GM13977 (cell line): ENCODE data around the gene GRIK5.
"Not testable (repeated sequence)": the region's sequence is repeated elsewhere in the genome, so short reads cannot be mapped to it uniquely, and the experiment has no call there.

Source experiments
- DNase-seq: peaks from one replicate; pipeline ENCODE4 v3.0.0; 2012; ENCODE audit warnings: low spot score
- in situ Hi-C: fragments of 300-500 bp; cut with MboI; formaldehyde crosslinking; loops from one replicate; pipeline ENCODE4 v1.12.0; 2022; ENCODE audit warnings: low sequenced_read_pairs, low pct_unique_long_range_greater_than_20kb, mixed read lengths, inconsistent platforms; ENCODE audit not compliant: unreplicated experiment
- TF ChIP-seq, protein P1 (sequence below): IDR thresholded peaks from 2 replicates; pipeline ENCODE4 v1.5.1; 2012; ENCODE audit warnings: mild to moderate bottlenecking, control low read depth; ENCODE audit not compliant: insufficient read depth; ENCODE audit errors: extremely low read depth, missing control alignments

The GRIK5 gene

DNA sequence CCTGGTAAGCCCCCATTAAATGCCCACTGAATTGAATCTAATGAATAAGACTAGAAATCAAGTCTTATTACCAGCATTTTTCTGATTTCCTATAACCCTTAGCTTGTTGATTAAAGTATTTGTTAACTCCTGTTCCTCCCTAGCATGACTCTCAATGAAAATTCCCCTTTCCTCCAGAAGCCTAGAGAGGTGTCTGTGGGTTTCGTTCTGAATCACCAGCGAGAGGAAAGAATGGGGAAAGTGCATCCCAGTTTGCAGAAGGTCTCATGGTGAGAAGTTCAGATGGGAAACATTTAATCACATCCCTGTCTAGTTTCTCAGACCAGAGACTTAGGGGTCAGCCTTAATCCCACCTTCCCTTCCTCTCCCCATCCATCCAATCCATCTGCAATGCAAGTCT, 35.4 kb upstream of the GRIK5 start:
- TF ChIP-seq, protein P1, sequence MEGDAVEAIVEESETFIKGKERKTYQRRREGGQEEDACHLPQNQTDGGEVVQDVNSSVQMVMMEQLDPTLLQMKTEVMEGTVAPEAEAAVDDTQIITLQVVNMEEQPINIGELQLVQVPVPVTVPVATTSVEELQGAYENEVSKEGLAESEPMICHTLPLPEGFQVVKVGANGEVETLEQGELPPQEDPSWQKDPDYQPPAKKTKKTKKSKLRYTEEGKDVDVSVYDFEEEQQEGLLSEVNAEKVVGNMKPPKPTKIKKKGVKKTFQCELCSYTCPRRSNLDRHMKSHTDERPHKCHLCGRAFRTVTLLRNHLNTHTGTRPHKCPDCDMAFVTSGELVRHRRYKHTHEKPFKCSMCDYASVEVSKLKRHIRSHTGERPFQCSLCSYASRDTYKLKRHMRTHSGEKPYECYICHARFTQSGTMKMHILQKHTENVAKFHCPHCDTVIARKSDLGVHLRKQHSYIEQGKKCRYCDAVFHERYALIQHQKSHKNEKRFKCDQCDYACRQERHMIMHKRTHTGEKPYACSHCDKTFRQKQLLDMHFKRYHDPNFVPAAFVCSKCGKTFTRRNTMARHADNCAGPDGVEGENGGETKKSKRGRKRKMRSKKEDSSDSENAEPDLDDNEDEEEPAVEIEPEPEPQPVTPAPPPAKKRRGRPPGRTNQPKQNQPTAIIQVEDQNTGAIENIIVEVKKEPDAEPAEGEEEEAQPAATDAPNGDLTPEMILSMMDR: no peak
- in situ Hi-C loops: loop anchor here (25.0 kb wide), 1 partner anchor 182 kb away; no protein-coding TSS in a partner anchor
- DNase-seq: no peak

DNA sequence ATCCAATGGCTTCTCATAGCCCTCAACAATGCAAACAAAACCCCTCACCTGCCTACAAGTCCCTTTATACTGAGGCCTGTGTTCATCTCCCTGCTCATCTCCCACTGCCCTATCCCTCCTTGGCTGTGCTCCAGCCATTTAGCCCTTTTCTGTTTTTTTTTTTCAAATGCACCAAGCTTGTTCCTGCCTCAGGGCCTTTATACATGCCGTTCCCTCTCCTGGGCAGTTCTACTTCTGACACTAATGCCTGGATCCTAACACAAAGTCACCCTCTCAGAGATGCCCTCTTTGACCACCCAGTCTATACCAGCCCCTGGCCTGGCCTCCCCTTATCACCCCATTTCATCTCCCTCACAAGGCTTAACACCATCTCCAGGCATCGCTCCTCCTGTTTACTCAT, 32.9 kb upstream of the GRIK5 start:
- TF ChIP-seq, protein P1: no peak
- in situ Hi-C loops: loop anchor here (25.0 kb wide), 1 partner anchor 184 kb away; no protein-coding TSS in a partner anchor
- no peak for DNase-seq

DNA sequence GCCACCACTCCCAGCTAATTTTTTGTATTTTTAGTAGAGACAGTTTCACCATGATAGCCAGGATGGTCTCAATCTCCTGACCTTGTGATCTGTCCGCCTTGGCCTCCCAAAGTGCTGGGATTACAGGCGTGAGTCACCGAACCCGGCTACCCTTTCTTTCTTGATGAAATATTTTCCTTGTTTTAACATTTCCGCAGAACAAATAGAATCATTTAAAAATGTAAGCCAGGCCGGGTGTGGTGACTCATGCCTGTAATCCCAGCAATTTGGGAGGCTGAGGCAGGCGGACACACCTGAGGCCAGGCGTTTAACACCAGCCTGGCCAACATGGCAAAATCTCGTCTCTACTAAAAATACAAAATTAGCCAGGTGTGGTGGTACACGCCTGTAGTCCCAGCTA, 30.2 kb upstream of the GRIK5 start:
- not testable (repeated sequence) for DNase-seq
- in situ Hi-C loops: loop anchor here (25.0 kb wide), 1 partner anchor 187 kb away; no protein-coding TSS in a partner anchor

DNA sequence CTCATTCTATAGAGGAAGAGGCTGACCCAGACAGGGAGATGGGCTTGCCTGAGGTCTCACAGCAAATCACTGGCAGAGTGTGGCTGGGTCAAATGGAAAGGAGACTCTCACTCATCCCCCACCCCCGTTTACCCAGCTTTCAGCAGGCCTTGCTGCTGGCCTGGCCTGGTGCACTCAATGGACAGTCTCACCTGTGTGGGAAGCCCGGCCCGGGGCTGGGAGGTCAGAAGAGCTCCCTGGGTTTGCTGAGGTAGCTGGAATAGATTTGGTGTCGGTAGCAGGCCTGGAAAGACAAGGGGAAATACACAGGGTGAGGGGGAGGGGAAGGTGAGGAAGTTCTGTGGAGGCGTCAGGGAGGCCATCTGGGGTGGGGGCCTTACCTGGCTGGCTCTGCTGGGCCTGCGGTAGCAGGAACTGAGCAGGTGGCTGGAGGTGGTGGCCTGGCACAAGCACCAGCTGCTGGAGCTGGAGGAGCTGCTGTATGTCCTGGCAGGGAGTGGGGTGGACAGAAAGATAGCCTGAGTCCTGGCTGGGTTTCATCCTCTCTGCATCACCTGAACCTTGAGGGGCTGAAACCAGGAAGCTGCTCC, 29.4 kb upstream of the GRIK5 start:
- in situ Hi-C loops: no loop called here
- no peak for DNase-seq
- TF ChIP-seq, protein P1: no peak

DNA sequence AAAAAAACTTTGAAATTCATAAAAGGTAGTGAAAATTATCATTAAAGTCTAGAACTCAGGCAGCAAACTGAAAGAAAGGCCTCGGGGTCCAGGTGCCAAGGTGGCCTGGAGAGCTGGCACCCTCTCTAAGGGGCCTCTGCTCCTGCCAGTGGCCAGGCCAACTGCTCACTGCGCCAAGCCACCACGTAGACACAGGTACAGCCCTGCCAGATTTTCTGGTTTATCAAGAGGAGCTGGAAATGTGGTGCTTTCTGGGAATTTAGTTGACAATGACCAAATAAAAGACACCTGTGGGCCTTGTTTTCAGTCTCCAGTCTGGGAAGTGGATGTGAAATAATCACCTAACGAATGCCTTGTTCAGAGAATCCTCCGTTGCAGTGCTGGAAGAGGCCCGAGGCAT, 28.8 kb upstream of the GRIK5 start:
- in situ Hi-C loops: no loop called here
- DNase-seq: no peak
- TF ChIP-seq, protein P1: no peak

DNA sequence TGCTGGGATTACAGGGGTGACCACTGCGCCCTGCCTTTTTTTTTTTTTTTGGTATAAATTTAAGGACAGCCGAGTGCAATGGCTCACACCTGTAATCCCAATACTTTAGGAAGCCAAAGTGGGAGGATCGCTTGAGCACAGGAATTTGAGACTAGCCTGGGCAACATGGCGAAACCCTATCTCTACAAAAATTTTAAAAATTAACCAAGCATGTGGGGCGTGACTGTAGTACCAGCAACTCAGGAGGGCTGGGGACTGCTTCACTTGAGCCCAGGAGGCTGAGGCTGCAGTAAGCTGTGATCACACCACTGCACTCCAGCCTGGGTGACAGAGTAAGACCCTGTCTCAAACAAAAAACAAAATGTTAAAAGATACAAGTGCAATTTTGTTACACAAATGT, 27.5 kb upstream of the GRIK5 start:
- in situ Hi-C loops: no loop called here
- TF ChIP-seq, protein P1: no peak
- DNase-seq: no peak

DNA sequence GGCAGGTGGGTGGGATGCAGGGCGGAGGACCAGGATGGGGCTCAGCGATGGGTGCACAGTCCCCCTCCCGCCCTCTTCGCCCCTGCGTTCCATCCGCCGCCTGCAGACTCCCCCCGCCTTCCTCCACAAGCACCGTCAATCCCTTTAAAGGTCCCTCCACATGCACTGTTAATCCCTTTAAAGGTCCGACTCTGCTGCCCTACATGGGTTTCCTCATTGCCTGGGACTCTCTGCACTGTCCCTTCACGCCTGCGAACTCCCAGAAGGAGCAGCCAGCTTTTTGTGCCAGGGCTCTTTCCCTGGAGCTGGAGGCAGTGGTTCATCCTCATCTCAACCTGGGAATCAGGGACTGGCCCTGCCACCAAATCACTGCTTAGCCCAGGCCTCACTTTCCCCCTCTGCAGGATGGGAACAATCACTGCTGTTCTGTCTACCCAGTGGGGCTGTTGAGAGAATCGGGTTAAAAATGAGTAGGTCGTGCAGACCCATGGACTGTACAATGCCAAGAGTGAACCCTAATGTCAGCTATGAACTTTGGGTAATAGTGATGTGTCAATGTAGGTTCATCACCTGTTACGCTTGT, 26.3 kb upstream of the GRIK5 start:
- in situ Hi-C loops: no loop called here
- no peak for DNase-seq
- TF ChIP-seq, protein P1: no peak
